Uterus (tissue), 4 donors: ENCODE data around the gene NPR1. TPM values are rescaled to one million over a fixed set of nuclear protein-coding genes. Genes with fewer than 3 reads are reported as not detected.

Experiments used
- DNase-seq, 2 donors: peaks; one replicate each; pipeline ENCODE4 v3.0.0-alpha.2; 2019 to 2020
- H3K27ac ChIP-seq, 2 donors: fragments of 200-600 bp; sonication (generic); 1 replicate in 1 of 2; 2 replicates in 1 of 2; pipeline ENCODE4 v1.5.1; 2016 to 2018
- H3K27me3 ChIP-seq, 2 donors: fragments of 200-600 bp; sonication (generic); one replicate each; pipeline ENCODE4 v1.5.1; 2018 to 2019; ENCODE audit warnings: control low read depth in 1 of 2
- H3K36me3 ChIP-seq, 2 donors: fragments of 200-600 bp; sonication (generic); one replicate each; pipeline ENCODE4 v1.5.1; 2019; ENCODE audit warnings: control low read depth in 1 of 2
- H3K4me1 ChIP-seq, 2 donors: fragments of 200-600 bp; sonication (generic); one replicate each; pipeline ENCODE4 v1.5.1; 2018 to 2019; ENCODE audit warnings: control low read depth in 1 of 2
- H3K4me3 ChIP-seq, 2 donors: fragments of 200-600 bp; sonication (generic); 1 replicate in 1 of 2; 2 replicates in 1 of 2; pipeline ENCODE4 v1.5.1; 2018 to 2019; ENCODE audit warnings: mild to moderate bottlenecking in 1 of 2
- H3K9me3 ChIP-seq, 2 donors: fragments of 200-600 bp; sonication (generic); one replicate each; pipeline ENCODE4 v1.5.1; 2019; ENCODE audit warnings: control low read depth in 1 of 2
- POLR2A ChIP-seq, 2 donors: fragments of 450-650 bp; IDR thresholded peaks; one replicate each; pipeline ENCODE4 v1.6.1; 2016; ENCODE audit warnings: antibody characterized with exemption in 2 of 2, mild to moderate bottlenecking in 1 of 2, moderate library complexity in 1 of 2
- intact Hi-C: fragments of 100-400 bp; cut with DNase I; formaldehyde crosslinking; loops from one replicate; pipeline ENCODE4 v1.15.1; 2023; ENCODE audit warnings: low total_unique reads
- total RNA-seq, 4 donors: library from RNA; depleted of rRNA in 3 of 4; stranded (reverse); fragments of >200 nt in 3 of 4; gene quantifications; one replicate each; pipeline versions ENCODE4 v1.1.0 to v1.2.4, GENCODE V29; 2014 to 2023
- TF ChIP-seq, protein P1 (sequence below), 4 experiments: fragments of 200-600 bp in 2 of 4; fragments of 450-650 bp in 2 of 4; sonication (generic) in 2 of 4; IDR thresholded peaks; one replicate each; pipeline ENCODE4 v1.5.1; 2016 to 2019; ENCODE audit warnings: antibody characterized with exemption in 4 of 4, mild to moderate bottlenecking in 2 of 4, moderate library complexity in 1 of 4
- donor health status: DM: yes; HTN: yes; CAD: no.

NPR1 gene
- total RNA-seq: 10 to 100 TPM; 34.1 to 74.0 (median 50.8) TPM

DNA sequence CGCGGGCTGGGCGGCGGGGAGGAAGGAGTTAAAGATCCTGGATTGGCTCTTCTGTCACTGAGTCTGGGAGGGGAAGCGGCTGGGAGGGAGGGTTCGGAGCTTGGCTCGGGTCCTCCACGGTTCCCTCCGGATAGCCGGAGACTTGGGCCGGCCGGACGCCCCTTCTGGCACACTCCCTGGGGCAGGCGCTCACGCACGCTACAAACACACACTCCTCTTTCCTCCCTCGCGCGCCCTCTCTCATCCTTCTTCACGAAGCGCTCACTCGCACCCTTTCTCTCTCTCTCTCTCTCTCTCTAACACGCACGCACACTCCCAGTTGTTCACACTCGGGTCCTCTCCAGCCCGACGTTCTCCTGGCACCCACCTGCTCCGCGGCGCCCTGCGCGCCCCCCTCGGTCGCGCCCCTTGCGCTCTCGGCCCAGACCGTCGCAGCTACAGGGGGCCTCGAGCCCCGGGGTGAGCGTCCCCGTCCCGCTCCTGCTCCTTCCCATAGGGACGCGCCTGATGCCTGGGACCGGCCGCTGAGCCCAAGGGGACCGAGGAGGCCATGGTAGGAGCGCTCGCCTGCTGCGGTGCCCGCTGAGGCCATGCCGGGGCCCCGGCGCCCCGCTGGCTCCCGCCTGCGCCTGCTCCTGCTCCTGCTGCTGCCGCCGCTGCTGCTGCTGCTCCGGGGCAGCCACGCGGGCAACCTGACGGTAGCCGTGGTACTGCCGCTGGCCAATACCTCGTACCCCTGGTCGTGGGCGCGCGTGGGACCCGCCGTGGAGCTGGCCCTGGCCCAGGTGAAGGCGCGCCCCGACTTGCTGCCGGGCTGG, at the start of gene NPR1:
Gene NPR1, plus strand, starts transcription at position 170 of the 818 bp plus-strand sequence. Its CDS starts 421 bp downstream, at position 591.
- H3K4me1 ChIP-seq: no peaks in the 10 kb centered on the region
- peak within 1 kb of the TSS; percentile 47 to 69 for H3K4me3 ChIP-seq
- TF ChIP-seq, protein P1, sequence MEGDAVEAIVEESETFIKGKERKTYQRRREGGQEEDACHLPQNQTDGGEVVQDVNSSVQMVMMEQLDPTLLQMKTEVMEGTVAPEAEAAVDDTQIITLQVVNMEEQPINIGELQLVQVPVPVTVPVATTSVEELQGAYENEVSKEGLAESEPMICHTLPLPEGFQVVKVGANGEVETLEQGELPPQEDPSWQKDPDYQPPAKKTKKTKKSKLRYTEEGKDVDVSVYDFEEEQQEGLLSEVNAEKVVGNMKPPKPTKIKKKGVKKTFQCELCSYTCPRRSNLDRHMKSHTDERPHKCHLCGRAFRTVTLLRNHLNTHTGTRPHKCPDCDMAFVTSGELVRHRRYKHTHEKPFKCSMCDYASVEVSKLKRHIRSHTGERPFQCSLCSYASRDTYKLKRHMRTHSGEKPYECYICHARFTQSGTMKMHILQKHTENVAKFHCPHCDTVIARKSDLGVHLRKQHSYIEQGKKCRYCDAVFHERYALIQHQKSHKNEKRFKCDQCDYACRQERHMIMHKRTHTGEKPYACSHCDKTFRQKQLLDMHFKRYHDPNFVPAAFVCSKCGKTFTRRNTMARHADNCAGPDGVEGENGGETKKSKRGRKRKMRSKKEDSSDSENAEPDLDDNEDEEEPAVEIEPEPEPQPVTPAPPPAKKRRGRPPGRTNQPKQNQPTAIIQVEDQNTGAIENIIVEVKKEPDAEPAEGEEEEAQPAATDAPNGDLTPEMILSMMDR (IDR thresholded peaks at IDR 0.05): peak in 1 of 4 experiments; percentile 6
- TF ChIP-seq POLR2A (IDR thresholded peaks at IDR 0.05): no peak
- H3K36me3 ChIP-seq: no peaks in the 10 kb centered on the region
- H3K27me3 ChIP-seq: no peaks in the 10 kb centered on the region
- H3K27ac ChIP-seq: peak within 1 kb of the TSS; percentile 74 to 83
- intact Hi-C loops: loop anchor here (10.0 kb wide), 1 partner anchor 306 kb away; the partner anchor contains the start of gene RAB13
- DNase-seq: peak; percentile 69 to 83
- H3K9me3 ChIP-seq: no peaks in the 10 kb centered on the region

DNA sequence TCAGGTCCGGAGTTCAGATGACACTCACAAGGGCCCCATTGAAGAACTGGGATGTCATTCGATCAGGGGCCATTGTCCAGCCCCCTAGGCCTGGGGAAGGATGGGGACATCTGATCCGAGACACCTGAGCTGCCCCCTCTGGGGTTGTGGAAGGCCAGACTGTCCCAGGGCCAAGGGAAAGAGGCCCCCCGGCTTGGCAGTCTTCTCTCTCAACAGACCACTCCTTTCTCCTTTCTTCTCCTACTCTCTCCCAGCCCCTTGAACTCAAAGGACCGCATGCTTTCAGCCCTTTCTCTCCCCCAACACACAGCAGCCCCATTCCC, 49.2 kb upstream of the NPR1 start:
- DNase-seq: no peak
- intact Hi-C loops: no loop called here
- Histone ChIP-seq H3K27ac (no peak overlapping the region), H3K36me3 (no peaks in the 10 kb centered on the region), H3K4me1 (peaks cover 0 to 6% of the 10 kb centered on the region in 2 donors), H3K9me3 (no peaks in the 10 kb centered on the region), H3K27me3 (no peaks in the 10 kb centered on the region), H3K4me3 (no peak overlapping the region)
- TF ChIP-seq, protein P1 (IDR thresholded peaks at IDR 0.05): no peak
- TF ChIP-seq POLR2A (IDR thresholded peaks at IDR 0.05): no peak

DNA sequence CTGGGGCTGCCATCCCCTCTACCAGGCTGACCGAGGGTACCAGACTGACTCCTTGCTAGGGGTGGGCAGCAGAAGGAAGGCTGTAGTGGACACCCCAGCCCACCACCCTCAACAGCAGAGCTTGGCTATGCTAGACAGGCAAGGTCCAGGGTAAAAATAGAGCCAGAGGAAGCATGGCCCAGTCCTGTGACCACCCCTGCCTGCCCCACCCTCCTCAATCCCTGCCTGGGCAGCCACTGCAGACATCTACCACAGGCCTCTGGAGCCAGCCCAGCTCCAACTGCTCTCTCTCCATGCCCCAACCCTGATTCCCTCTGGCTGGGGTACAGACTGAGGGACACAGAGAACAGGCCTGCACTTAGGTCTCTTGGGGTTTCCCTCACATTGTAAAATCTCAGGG, 48.5 kb upstream of the NPR1 start:
- H3K9me3 ChIP-seq: no peaks in the 10 kb centered on the region
- H3K36me3 ChIP-seq: no peaks in the 10 kb centered on the region
- DNase-seq: no peak
- no peak for TF ChIP-seq POLR2A (IDR thresholded peaks at IDR 0.05)
- TF ChIP-seq, protein P1 (IDR thresholded peaks at IDR 0.05): no peak
- H3K4me3 ChIP-seq: no peak overlapping the region
- no peaks in the 10 kb centered on the region for H3K27me3 ChIP-seq
- no peak overlapping the region for H3K27ac ChIP-seq
- H3K4me1 ChIP-seq: peaks cover 0 to 6% of the 10 kb centered on the region in 2 donors
- intact Hi-C loops: no loop called here

DNA sequence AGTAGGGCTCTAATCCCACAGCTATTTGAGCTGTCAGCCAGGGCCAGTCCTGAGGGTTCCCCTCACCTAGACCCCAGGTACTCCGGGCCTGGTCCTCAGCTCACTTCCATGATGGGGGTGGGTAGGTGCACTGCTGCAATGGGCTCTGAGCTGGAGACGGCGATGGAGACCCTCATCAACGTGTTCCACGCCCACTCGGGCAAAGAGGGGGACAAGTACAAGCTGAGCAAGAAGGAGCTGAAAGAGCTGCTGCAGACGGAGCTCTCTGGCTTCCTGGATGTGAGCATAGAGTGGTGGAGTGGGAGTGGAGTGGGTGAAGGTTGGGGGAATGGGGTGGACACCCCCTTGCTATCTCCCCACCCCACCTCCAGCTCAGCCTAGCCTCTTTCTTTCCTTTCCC, 48.1 kb upstream of the NPR1 start:
- Histone ChIP-seq H3K4me1 (peaks cover 0 to 8% of the 10 kb centered on the region in 2 donors), H3K27ac (no peak overlapping the region), H3K9me3 (no peaks in the 10 kb centered on the region), H3K4me3 (no peak overlapping the region), H3K27me3 (no peaks in the 10 kb centered on the region), H3K36me3 (no peaks in the 10 kb centered on the region)
- intact Hi-C loops: no loop called here
- no peak for TF ChIP-seq POLR2A (IDR thresholded peaks at IDR 0.05)
- TF ChIP-seq, protein P1 (IDR thresholded peaks at IDR 0.05): no peak
- DNase-seq: no peak
